HG03575 (cell line): Measurements from ENCODE around the gene PPP2R5B.

Experiments
- ATAC-seq: cut with Tn5 transposase; IDR thresholded peaks from one replicate; pipeline ENCODE4 v1.9.1; 2021; ENCODE audit not compliant: unreplicated experiment, insufficient number of reproducible peaks, low FRiP score; ENCODE audit errors: extremely low read depth

Gene PPP2R5B

GRCh38 chr11:64920124-64920523 lies 4.4 kb upstream of the PPP2R5B start:
- no peak for ATAC-seq

DNA sequence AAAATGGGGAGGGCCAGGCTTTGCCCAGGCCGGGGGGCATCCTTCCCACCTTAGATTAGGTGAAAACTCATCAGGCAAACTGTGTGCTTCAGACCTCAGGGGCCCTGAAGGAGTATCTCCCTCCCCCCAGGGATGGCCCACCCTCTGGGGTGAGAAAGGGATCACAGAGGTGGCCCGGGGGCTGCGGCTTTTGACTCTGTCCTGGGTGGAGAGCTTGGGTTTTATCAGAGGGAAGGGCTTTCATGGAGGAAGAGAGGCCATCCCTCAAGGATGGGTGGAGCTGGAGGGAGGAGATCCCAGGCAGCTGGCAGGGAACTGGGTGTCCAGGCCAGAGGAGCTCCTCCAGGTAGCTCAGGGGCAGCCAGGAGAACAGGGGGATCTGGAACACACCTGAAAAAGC lies 3.1 kb upstream of the PPP2R5B start:
- no peak for ATAC-seq

DNA sequence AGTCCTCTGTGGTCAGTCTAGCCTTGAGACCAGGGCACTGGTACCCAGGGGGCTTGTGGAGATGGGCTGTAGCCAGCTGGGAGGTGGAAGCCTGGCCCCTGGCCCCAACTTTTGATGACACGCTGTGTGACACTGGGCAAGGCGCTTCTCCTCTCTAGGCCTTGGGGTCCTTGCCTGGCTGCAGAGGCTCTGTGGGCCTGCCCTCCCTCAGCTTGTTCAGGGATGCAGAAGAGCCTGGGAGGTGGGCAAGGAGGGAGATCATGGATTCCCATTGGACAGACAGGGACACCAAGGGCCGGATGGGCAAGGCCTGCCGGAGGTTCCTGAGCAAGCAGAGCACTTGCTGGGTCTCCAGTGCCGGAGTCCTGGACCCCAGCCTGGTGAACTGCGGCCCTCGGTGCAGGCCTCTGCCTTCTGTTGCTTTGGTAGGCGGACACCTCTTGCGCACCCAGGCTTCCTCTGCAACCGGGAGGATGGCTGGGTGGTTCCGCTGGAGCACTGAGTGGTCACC lies 1.3 kb upstream of the PPP2R5B start:
- no peak for ATAC-seq

- ATAC-seq = no peak
These were observed 408 bp downstream of the PPP2R5B start for GRCh38 chr11:64924910-64925284.

GRCh38 chr11:64925536-64926436 lies 1.3 kb downstream of the PPP2R5B start:
- ATAC-seq = no peak

- no peak for ATAC-seq
These were observed 2.2 kb downstream of the PPP2R5B start for GRCh38 chr11:64926689-64927088.

- ATAC-seq = no peak
These were observed 4.5 kb downstream of the PPP2R5B start for GRCh38 chr11:64928957-64929356.

GRCh38 chr11:64929625-64930024 lies 5.1 kb downstream of the PPP2R5B start:
- ATAC-seq = no peak

GRCh38 chr11:64930340-64930739 lies 5.9 kb downstream of the PPP2R5B start:
- ATAC-seq = no peak

GRCh38 chr11:64931290-64931689 lies 6.8 kb downstream of the PPP2R5B start:
- ATAC-seq = no peak

- no peak for ATAC-seq
These were observed 7.8 kb downstream of the PPP2R5B start for GRCh38 chr11:64932324-64932723.

DNA sequence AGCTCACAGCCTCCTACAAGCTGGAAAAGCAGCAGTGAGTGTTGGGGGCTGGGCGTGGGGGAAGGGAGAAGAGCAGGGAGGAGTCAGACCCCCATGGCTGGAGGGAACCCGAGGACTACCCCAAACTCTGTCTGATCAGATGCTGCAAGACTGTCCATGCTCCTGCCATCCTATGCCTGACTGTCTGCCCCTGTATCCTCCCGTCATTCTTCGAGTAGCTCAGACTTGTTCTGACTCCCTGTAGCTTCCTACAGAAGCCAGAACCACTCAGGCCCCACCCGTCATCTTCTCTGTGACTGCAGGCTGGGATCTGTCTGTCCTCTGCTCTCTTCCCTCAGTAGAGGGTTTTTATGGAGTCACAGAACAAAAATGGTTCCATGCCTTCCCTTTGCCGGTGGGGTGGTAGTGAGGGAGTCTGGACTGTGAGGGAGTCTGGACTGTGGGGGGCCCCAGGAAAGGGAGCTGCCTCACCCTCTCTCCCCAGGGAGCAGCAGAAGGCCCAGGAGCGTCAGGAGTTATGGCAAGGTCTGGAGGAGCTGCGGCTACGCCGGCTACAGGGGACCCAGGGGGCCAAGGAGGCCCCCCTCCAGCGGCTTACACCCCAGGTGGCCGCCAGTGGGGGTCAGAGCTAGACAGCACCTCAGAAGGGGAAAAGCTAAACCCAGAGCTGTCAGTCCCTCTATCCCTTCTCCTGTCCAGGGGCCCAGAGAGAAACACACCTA lies 8.9 kb downstream of the PPP2R5B start:
- ATAC-seq = no peak

- ATAC-seq = no peak
These were observed 9.6 kb downstream of the PPP2R5B start for GRCh38 chr11:64933935-64934681.

GRCh38 chr11:64934682-64935358 lies 10.3 kb downstream of the PPP2R5B start:
- ATAC-seq = no peak

DNA sequence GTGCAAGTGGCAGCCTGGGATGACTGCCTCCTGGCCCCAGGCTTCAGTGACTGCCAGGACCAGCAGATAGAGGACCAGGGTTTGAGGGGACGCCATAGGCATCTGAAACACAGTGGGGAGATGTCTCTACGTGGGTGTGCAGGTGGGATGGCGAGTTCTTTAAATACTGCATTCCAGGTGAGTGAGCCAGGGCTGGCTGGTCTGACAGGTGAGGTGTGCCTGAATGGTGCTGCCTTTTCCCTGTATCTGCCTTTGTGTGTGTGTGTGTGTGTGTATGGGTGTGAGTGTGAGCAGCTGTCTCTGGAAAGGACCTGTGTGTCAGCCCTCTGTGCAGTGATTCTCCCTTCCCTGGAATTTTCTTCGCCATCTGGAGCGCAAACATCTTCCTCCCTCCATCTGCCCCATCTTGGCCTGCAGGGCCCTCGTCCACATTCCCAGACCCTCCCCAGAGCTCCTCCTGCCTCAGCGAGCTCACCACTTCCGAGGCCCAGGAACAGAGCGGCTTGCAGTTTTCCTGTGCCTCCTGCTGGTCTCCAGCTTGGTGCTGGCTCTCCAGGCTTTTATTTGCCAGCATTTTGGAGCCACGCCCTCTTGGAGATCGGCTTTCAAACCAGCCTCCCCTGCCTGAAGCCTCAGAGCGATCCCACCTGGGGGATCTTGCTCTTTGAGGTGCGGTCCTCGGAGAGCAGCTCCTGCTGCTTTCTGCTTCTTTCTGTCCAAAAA lies 11.0 kb downstream of the PPP2R5B start, which contains the start of gene GPHA2:
Gene GPHA2 (minus strand): TSS at position 535 of the 723 bp plus-strand sequence. CDS start 433 bp downstream, at position 102.
- no peak for ATAC-seq

DNA sequence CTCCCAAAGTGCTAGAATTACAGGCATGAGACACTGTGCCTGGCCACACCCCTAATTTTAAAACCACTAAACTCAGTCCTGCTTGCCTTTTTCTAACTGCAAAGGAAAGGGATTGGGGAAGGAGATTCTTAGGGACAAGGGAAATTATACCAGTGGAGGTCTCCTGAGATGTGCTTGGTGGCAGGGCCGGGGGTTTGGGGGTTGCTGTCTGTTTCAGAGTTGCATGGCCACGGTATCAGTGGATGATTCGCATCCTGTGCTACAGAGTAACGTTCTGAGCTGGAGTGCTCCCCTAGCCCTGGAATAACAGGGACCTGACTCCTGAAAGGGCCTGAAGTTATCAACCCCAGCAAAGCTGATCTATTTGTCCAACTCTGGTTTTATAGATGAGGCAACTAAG lies 12.1 kb downstream of the PPP2R5B start:
- ATAC-seq = no peak

- ATAC-seq = no peak
These were observed 22.8 kb downstream of the PPP2R5B start for GRCh38 chr11:64947208-64947814.

DNA sequence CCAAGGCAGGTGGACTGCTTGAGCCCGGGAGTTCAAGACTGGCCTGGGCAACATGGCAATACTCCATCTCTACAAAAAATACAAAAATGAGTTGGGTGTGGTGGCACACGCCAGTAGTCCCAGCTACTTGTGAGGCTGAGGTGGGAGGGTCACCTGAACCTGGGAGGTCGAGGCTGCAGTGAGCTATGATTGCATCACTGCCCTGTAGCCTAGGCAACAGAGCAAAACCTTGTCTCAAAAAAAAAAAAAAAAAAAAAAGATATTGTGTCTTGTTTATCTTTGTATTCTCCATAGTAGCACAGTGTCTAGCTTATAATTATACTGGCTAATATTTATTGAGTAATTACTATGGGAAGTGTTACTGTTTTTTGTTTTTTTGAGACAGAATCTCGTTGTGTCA lies 27.0 kb downstream of the PPP2R5B start:
- ATAC-seq = no peak
